ENCODE results near the gene PADI3. TPM values are rescaled to one million over a fixed set of nuclear protein-coding genes. Genes with fewer than 3 reads are reported as not detected.

The PADI3 gene
- total RNA-seq, 4 donors from 2014 or later, result not detected

DNA sequence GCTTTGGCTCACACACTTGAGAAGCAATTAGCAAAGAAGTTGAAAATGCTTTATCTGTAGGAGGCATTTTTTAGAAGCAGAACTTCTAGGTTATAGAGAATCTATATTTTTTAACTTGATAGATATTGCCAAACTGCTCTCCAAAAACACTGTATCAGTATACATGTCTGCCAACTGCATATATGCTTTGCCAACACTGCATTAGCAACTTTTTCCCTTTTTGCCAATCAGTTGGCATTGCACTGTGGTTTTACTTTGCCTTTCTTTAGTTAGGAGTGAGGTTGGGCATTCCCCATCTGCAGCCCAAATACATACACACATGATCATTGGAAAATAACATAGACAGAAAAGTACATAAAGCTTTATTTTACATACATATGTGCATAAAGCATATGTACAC lies 15.0 kb downstream of the PADI3 start:
- intact Hi-C loops (cut with DNase I), result no loop called here
- no peak for DNase-seq (ENCODE audit: extremely low spot score)
- TF ChIP-seq POLR2A (IDR thresholded peaks at IDR 0.05; ENCODE audit: low read depth) (no peak), EP300 (IDR thresholded peaks at IDR 0.05) (no peak), POLR2AphosphoS5 (IDR thresholded peaks at IDR 0.05) (no peak), CTCF (IDR thresholded peaks at IDR 0.05) (no peak)
- Histone ChIP-seq H3K4me3 (no peak overlapping the region), H3K27ac (replicated peaks in 1 of 4) (no peak overlapping the region), H3K27me3 (peaks cover 0 to 29% (median 0%) of the 10 kb centered on the region in 4 donors), H3K9me3 (peaks cover 0 to 7% (median 2%) of the 10 kb centered on the region in 4 donors), H3K36me3 (no peaks in the 10 kb centered on the region), H3K4me1 (no peaks in the 10 kb centered on the region)

GRCh38 chr1:17264470-17264869 lies 15.6 kb downstream of the PADI3 start:
- WGBS, result 73% methylated on average over 5 of the region's 5 CpGs
- peaks cover 0 to 7% (median 2%) of the 10 kb centered on the region in 4 donors for H3K9me3 ChIP-seq
- intact Hi-C loops (cut with DNase I), result no loop called here
- peaks cover 0 to 24% (median 0%) of the 10 kb centered on the region in 4 donors for H3K27me3 ChIP-seq
- no peak overlapping the region for H3K4me3 ChIP-seq
- H3K27ac ChIP-seq (replicated peaks in 1 of 4), result no peak overlapping the region
- no peaks in the 10 kb centered on the region for H3K4me1 ChIP-seq
- no peak for DNase-seq (ENCODE audit: extremely low spot score)
- H3K36me3 ChIP-seq, result no peaks in the 10 kb centered on the region
- TF ChIP-seq POLR2AphosphoS5 (IDR thresholded peaks at IDR 0.05), result no peak
- TF ChIP-seq POLR2A (IDR thresholded peaks at IDR 0.05; ENCODE audit: low read depth), result no peak
- TF ChIP-seq CTCF (IDR thresholded peaks at IDR 0.05), result no peak
- no peak for TF ChIP-seq EP300 (IDR thresholded peaks at IDR 0.05)

DNA sequence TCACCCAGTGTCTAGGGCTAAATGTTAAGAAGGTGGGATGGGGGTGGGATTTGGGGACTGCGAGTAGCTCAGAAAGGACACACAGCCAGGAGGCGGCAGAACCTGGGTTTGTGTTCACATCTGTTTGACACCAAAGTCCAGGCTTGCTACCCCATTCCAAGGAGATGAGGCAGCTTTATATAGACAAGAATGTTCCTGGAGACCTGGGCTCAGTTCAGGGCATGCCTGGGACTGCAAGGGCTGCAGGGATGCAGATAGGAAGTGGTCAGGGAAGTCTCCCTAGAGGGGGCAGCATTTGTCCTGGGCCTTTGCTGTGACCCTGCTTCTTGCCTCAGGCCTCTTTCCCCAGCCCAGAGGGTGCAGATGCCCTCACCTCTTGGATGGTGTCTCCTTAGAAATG lies 16.3 kb downstream of the PADI3 start:
- no peak for TF ChIP-seq POLR2A (IDR thresholded peaks at IDR 0.05; ENCODE audit: low read depth)
- no peak for TF ChIP-seq POLR2AphosphoS5 (IDR thresholded peaks at IDR 0.05)
- TF ChIP-seq EP300 (IDR thresholded peaks at IDR 0.05), result no peak
- TF ChIP-seq CTCF (IDR thresholded peaks at IDR 0.05), result no peak

DNA sequence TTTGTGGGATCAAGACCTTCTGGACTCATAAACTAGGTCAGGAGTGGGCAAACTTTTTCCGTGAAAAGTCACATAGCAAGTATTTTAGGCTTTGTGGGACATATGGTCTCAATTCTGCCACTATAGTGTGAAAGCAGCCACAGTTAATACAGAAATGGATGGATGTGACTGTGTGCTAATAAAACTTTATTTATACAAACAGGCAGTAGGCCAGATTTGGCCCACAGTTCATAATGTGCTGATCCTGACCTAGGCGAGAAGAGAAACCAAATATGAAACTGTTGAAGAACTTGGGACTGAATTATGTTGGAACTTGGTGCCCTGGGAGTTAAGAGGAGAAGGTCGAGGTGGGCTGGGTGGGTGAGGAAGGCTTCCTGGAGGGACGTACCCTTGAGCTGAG lies 17.1 kb downstream of the PADI3 start:
- intact Hi-C loops (cut with DNase I), result no loop called here
- Histone ChIP-seq H3K4me3 (no peak overlapping the region), H3K4me1 (no peaks in the 10 kb centered on the region), H3K27me3 (peaks cover 0 to 19% (median 0%) of the 10 kb centered on the region in 4 donors), H3K36me3 (no peaks in the 10 kb centered on the region), H3K27ac (replicated peaks in 1 of 4) (no peak overlapping the region), H3K9me3 (peaks cover 0 to 7% (median 2%) of the 10 kb centered on the region in 4 donors)
- DNase-seq (ENCODE audit: extremely low spot score), result no peak
- TF ChIP-seq POLR2AphosphoS5 (IDR thresholded peaks at IDR 0.05), result no peak
- no peak for TF ChIP-seq CTCF (IDR thresholded peaks at IDR 0.05)
- no peak for TF ChIP-seq POLR2A (IDR thresholded peaks at IDR 0.05; ENCODE audit: low read depth)
- TF ChIP-seq EP300 (IDR thresholded peaks at IDR 0.05), result no peak
- 93% methylated on average over 4 of the region's 4 CpGs for WGBS

More for the DNA sequence above, 16.3 kb downstream of the PADI3 start:
- intact Hi-C loops (cut with DNase I), result no loop called here
- Histone ChIP-seq H3K27ac (replicated peaks in 1 of 4) (no peak overlapping the region), H3K4me1 (no peaks in the 10 kb centered on the region), H3K27me3 (peaks cover 0 to 19% (median 0%) of the 10 kb centered on the region in 4 donors), H3K9me3 (peaks cover 0 to 7% (median 2%) of the 10 kb centered on the region in 4 donors), H3K4me3 (no peak overlapping the region), H3K36me3 (no peaks in the 10 kb centered on the region)
- no peak for DNase-seq (ENCODE audit: extremely low spot score)
- WGBS, result 72% methylated on average over 2 of the region's 2 CpGs
